Vagina (tissue), 2 donors: ENCODE measurements around the gene NAV2. TPM values are rescaled to one million over a fixed set of nuclear protein-coding genes. Genes with fewer than 3 reads are reported as not detected.

Experiments used
- DNase-seq, 2 donors: peaks; one replicate each; pipeline ENCODE4 v3.0.0-alpha.2; 2017; ENCODE audit errors: extremely low spot score in 2 of 2
- H3K27ac ChIP-seq: fragments of 200-600 bp; sonication (generic); one replicate; pipeline ENCODE4 v1.5.1; 2019
- H3K27me3 ChIP-seq: fragments of 200-600 bp; sonication (generic); one replicate; pipeline ENCODE4 v1.5.1; 2019
- H3K36me3 ChIP-seq, 2 donors: fragments of 200-600 bp; sonication (generic); one replicate each; pipeline ENCODE4 v1.5.1; 2017 to 2019
- H3K4me1 ChIP-seq: fragments of 200-600 bp; sonication (generic); one replicate; pipeline ENCODE4 v1.5.1; 2019
- H3K4me3 ChIP-seq, 2 donors: fragments of 200-600 bp; sonication (generic); 1 replicate in 1 of 2; 2 replicates in 1 of 2; pipeline ENCODE4 v1.5.1; 2016 to 2019
- H3K9me3 ChIP-seq: fragments of 200-600 bp; sonication (generic); one replicate; pipeline ENCODE4 v1.5.1; 2019
- POLR2A ChIP-seq, 2 donors: fragments of 450-650 bp; IDR thresholded peaks; one replicate each; pipeline ENCODE4 v1.6.1; 2017; ENCODE audit warnings: antibody characterized with exemption in 2 of 2, mild to moderate bottlenecking in 2 of 2, moderate library complexity in 2 of 2
- POLR2AphosphoS5 ChIP-seq, 2 donors: sonication (generic); formaldehyde crosslinking; IDR thresholded peaks; one replicate each; pipeline ENCODE4 v1.9.0; 2017; ENCODE audit warnings: antibody characterized with exemption in 2 of 2, mild to moderate bottlenecking in 2 of 2, low read depth in 1 of 2; ENCODE audit not compliant: insufficient read depth in 1 of 2
- intact Hi-C: fragments of 100-400 bp; cut with DNase I; formaldehyde crosslinking; loops from one replicate; pipeline ENCODE4 v1.15.1; 2023
- total RNA-seq: library from RNA; depleted of rRNA; stranded (reverse); fragments of >200 nt; gene quantifications from one replicate; pipeline ENCODE4 v1.2.3, GENCODE V29; 2016
- TF ChIP-seq, protein P1 (sequence below), 3 experiments: fragments of 450-650 bp in 2 of 3; fragments of 200-600 bp in 1 of 3; sonication (generic) in 1 of 3; IDR thresholded peaks; one replicate each; pipeline ENCODE4 v1.5.1; 2017 to 2019; ENCODE audit warnings: antibody characterized with exemption in 3 of 3, mild to moderate bottlenecking in 2 of 3, moderate library complexity in 2 of 3

Gene NAV2
- total RNA-seq, 1 donor from 2014 or later = 25.3 TPM

DNA sequence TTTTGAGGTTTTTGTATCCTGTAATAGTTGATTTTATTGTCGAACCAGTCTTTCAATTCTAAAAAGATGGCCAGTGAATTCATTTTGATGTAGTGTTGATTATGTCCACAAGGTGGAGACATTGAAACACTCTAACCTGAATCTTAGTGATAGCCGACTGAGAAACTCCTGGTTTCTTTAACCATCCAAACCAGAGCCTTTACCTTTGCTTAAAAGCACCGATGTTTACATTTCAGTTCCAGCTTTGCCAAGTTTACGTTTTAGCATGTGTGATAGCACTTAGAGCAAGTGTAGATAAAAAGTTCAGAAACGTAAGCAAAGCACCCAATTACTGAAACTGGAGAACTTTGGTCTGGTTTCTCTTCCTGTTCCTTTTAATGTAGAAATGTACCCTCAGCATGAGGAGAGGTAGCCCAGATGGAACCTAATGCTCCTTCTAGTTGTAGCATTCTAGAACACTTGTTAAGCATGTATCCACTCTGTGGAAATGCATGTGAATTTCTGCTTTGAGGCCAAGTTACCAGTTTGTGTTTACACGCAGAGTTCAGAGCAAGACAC lies 239.0 kb downstream of the NAV2 start:
- H3K4me1 ChIP-seq = peaks cover 13% of the 10 kb centered on the region
- TF ChIP-seq POLR2A (IDR thresholded peaks at IDR 0.05) (no peak), POLR2AphosphoS5 (IDR thresholded peaks at IDR 0.05; ENCODE audit: insufficient read depth in 1 of 2, low read depth in 1 of 2) (peak in 1 of 2 donors; percentile 54)
- TF ChIP-seq, protein P1, sequence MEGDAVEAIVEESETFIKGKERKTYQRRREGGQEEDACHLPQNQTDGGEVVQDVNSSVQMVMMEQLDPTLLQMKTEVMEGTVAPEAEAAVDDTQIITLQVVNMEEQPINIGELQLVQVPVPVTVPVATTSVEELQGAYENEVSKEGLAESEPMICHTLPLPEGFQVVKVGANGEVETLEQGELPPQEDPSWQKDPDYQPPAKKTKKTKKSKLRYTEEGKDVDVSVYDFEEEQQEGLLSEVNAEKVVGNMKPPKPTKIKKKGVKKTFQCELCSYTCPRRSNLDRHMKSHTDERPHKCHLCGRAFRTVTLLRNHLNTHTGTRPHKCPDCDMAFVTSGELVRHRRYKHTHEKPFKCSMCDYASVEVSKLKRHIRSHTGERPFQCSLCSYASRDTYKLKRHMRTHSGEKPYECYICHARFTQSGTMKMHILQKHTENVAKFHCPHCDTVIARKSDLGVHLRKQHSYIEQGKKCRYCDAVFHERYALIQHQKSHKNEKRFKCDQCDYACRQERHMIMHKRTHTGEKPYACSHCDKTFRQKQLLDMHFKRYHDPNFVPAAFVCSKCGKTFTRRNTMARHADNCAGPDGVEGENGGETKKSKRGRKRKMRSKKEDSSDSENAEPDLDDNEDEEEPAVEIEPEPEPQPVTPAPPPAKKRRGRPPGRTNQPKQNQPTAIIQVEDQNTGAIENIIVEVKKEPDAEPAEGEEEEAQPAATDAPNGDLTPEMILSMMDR (IDR thresholded peaks at IDR 0.05) = peak; percentile 52 to 69 (median 61)
- H3K27me3 ChIP-seq = no peaks in the 10 kb centered on the region
- intact Hi-C loops = no loop called here
- DNase-seq = no peak
- H3K36me3 ChIP-seq = no peaks in the 10 kb centered on the region
- no peak overlapping the region for H3K4me3 ChIP-seq
- H3K9me3 ChIP-seq = no peaks in the 10 kb centered on the region
- H3K27ac ChIP-seq = no peak overlapping the region

DNA sequence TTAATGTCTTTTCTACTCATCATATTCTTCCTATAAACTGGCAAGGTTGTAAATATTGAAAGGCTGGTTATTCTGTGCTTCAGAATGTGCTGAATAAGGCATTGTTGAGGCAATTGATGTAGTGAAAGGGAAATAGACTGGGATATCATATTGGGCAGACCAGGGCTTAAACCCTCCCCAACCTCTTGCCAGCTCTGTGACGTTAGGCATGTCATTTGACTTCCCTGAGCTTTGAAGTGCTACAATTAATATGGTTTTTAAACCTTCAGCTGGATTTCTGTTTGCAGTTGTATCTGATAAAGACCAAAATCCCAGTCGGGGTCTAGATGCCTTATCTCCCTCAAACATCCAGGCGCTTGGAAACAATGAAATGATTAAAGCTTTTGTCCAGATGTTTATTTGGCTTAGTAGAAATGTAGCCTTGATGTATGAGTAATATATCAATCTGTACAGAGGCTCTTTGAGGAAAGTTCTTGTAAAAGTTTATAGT lies 239.5 kb downstream of the NAV2 start:
- Histone ChIP-seq H3K9me3 (no peaks in the 10 kb centered on the region), H3K36me3 (no peaks in the 10 kb centered on the region), H3K4me1 (peaks cover 13% of the 10 kb centered on the region), H3K4me3 (no peak overlapping the region), H3K27ac (peak overlapping the region; percentile 5), H3K27me3 (no peaks in the 10 kb centered on the region)
- no peak for DNase-seq
- intact Hi-C loops = no loop called here
- TF ChIP-seq, protein P1 (IDR thresholded peaks at IDR 0.05) = no peak
- TF ChIP-seq POLR2AphosphoS5 (IDR thresholded peaks at IDR 0.05; ENCODE audit: insufficient read depth in 1 of 2, low read depth in 1 of 2) (no peak), POLR2A (IDR thresholded peaks at IDR 0.05) (no peak)

DNA sequence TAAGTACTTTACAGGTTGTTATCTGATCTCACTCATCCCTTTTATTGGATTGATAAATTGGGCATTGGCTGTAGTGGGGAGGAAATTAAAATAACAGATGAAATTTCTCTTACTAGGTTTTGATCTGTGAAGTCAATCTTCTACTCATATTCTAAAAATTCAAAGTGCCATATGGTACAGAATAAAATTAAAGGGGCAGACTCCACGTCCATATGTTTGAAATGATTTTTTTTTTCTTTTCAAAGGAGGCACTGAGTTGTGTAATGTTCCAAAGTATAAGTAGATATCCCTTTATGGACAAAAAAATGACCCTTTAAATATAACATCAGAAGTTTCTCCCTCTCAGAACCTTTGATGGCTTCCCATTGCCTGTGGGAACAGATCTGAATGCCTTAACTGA lies 240.3 kb downstream of the NAV2 start:
- intact Hi-C loops = no loop called here
- Histone ChIP-seq H3K36me3 (no peaks in the 10 kb centered on the region), H3K27ac (no peak overlapping the region)

DNA sequence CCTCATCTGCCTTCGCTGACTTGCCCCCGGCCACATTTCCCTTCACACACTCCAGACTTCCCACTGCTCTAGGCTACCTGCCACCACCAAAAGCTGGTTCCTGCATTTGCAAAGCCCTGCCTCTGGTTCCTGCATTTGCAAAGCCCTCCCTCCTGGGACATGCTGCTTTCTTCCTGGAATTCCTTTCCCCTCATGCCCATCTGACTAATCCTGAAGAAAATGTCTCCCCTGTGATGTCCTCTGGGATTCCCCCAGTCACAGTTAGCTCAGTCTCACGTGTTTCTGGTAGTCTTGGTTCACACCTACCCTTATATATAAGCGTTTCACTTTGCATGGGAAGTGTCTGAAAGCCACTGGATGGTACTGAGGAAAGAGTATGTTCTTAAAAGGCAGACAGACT lies 240.7 kb downstream of the NAV2 start:
- H3K4me3 ChIP-seq = no peak overlapping the region
- TF ChIP-seq POLR2A (IDR thresholded peaks at IDR 0.05) = no peak
- TF ChIP-seq, protein P1 (IDR thresholded peaks at IDR 0.05) = no peak
- H3K36me3 ChIP-seq = no peaks in the 10 kb centered on the region
- peaks cover 13% of the 10 kb centered on the region for H3K4me1 ChIP-seq
- intact Hi-C loops = no loop called here
- no peak overlapping the region for H3K27ac ChIP-seq
- H3K27me3 ChIP-seq = no peaks in the 10 kb centered on the region
- no peak for DNase-seq
- no peaks in the 10 kb centered on the region for H3K9me3 ChIP-seq

More for the DNA sequence above, 240.3 kb downstream of the NAV2 start:
- H3K4me1 ChIP-seq = peaks cover 13% of the 10 kb centered on the region
- no peaks in the 10 kb centered on the region for H3K9me3 ChIP-seq
- no peak overlapping the region for H3K4me3 ChIP-seq
- no peak for DNase-seq
- TF ChIP-seq POLR2AphosphoS5 (IDR thresholded peaks at IDR 0.05; ENCODE audit: insufficient read depth in 1 of 2, low read depth in 1 of 2) (no peak), POLR2A (IDR thresholded peaks at IDR 0.05) (no peak)
- TF ChIP-seq, protein P1 (IDR thresholded peaks at IDR 0.05) = no peak
- no peaks in the 10 kb centered on the region for H3K27me3 ChIP-seq

DNA sequence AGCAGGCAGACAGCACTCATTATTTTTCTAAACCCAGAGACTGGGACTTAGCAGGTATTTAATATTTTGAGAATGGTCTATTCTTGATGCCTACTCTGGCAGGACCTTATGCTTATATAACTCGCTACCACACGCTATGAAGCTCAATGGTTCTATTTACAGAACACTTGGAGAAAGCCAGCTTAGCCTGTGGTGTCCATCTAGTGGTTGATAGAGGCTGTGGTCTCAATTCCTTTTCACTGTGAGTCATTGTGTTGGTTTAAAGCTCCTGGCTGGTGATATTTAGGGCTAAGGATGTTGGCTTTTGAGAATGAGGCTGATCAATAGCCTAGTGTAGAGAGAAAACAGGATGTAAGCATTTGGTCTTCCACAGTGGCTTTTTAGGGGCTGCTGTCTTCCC lies 241.3 kb downstream of the NAV2 start:
- Histone ChIP-seq H3K4me3 (no peak overlapping the region), H3K9me3 (no peaks in the 10 kb centered on the region), H3K27ac (no peak overlapping the region), H3K27me3 (no peaks in the 10 kb centered on the region), H3K36me3 (no peaks in the 10 kb centered on the region), H3K4me1 (peaks cover 13% of the 10 kb centered on the region)
- TF ChIP-seq POLR2AphosphoS5 (IDR thresholded peaks at IDR 0.05; ENCODE audit: insufficient read depth in 1 of 2, low read depth in 1 of 2) = no peak
- TF ChIP-seq POLR2A (IDR thresholded peaks at IDR 0.05) = no peak
- TF ChIP-seq, protein P1 (IDR thresholded peaks at IDR 0.05) = no peak
- no peak for DNase-seq
- intact Hi-C loops = no loop called here
